Upper lobe of right lung (tissue), 1 donor: ENCODE measurements around the gene DNAJC10. TPM values are rescaled to one million over a fixed set of nuclear protein-coding genes. Genes with fewer than 3 reads are reported as not detected.
"Not testable (repeated sequence)": the region's sequence is repeated elsewhere in the genome, so short reads cannot be mapped to it uniquely, and the experiment has no call there.

Experiments used
- ATAC-seq: fragments of 200-7000 bp; cut with Tn5 transposase; one replicate; pipeline ENCODE4 v1.9.1; 2020; ENCODE audit warnings: mild to moderate bottlenecking, moderate library complexity
- DNase-seq: peaks from one replicate; pipeline ENCODE4 v3.0.0-alpha.2; 2020
- H3K27ac ChIP-seq: fragments of 200-600 bp; one replicate; pipeline ENCODE4 v1.8.0; 2022
- H3K27me3 ChIP-seq: fragments of 200-600 bp; one replicate; pipeline ENCODE4 v1.8.0; 2022; ENCODE audit warnings: mild to moderate bottlenecking
- H3K36me3 ChIP-seq: fragments of 200-600 bp; one replicate; pipeline ENCODE4 v1.8.0; 2022
- H3K4me1 ChIP-seq: fragments of 200-600 bp; one replicate; pipeline ENCODE4 v1.8.0; 2022
- H3K4me3 ChIP-seq: fragments of 200-600 bp; one replicate; pipeline ENCODE4 v1.8.0; 2022; ENCODE audit warnings: mild to moderate bottlenecking
- H3K9me3 ChIP-seq: fragments of 200-600 bp; one replicate; pipeline ENCODE4 v1.8.0; 2022
- intact Hi-C: fragments of 100-400 bp; cut with DNase I; formaldehyde crosslinking; loops from one replicate; pipeline ENCODE4 v1.11.0; 2022
- total RNA-seq: library from RNA; stranded (reverse); fragmentation: NEBNext Ultra II Directional; extraction: Animal tissue kit (Norgen Biotek cat#: 25700); gene quantifications from one replicate; pipeline ENCODE4 v1.2.1, GENCODE V29; 2021
- TF ChIP-seq, protein P1 (sequence below): fragments of 200-600 bp; IDR thresholded peaks from one replicate; pipeline ENCODE4 v1.8.0; 2022; ENCODE audit warnings: antibody characterized with exemption
- donor health status: DM: no; HTN: yes; CAD: no; lungs with severe emphysema.

Gene DNAJC10
- total RNA-seq, 1 donor from 2014 or later, result 79.9 TPM

DNA sequence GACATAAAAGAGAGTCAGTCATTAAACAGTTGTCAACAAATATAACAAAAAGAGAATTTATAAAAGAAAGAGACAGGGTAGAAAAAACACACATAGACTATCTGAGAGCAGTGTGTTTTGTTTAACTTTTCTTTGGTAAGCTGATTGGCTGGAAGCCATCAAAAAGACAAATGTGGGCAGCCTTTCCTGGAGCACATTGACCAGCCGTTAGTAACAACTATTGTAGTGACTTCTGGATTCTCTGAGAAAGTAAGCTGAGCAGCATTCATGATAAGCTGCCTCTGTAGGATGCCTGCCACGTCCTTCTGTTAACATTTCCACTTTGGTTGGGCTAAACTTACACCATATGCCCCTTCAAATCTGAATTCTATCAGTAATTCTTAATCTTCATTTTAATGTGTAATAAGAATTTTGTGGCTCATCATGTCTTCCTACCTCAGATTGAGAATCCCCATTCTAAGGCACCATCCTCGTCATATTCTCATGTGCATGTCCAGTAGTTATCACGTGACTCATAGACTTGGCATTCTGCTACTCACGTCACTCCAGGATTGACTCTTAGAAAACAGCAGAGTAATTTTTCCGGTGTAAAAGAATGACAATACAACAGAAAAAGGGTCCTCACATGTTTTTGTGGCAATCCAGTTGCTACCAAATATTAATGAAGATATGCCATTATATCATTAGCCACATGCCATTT, 43.4 kb upstream of the DNAJC10 start:
- Histone ChIP-seq H3K36me3 (no peaks in the 10 kb centered on the region), H3K27me3 (no peaks in the 10 kb centered on the region), H3K9me3 (no peaks in the 10 kb centered on the region), H3K27ac (no peak overlapping the region), H3K4me3 (no peak overlapping the region), H3K4me1 (no peaks in the 10 kb centered on the region)
- ATAC-seq (no peak), DNase-seq (no peak)
- intact Hi-C loops, result no loop called here
- TF ChIP-seq, protein P1, sequence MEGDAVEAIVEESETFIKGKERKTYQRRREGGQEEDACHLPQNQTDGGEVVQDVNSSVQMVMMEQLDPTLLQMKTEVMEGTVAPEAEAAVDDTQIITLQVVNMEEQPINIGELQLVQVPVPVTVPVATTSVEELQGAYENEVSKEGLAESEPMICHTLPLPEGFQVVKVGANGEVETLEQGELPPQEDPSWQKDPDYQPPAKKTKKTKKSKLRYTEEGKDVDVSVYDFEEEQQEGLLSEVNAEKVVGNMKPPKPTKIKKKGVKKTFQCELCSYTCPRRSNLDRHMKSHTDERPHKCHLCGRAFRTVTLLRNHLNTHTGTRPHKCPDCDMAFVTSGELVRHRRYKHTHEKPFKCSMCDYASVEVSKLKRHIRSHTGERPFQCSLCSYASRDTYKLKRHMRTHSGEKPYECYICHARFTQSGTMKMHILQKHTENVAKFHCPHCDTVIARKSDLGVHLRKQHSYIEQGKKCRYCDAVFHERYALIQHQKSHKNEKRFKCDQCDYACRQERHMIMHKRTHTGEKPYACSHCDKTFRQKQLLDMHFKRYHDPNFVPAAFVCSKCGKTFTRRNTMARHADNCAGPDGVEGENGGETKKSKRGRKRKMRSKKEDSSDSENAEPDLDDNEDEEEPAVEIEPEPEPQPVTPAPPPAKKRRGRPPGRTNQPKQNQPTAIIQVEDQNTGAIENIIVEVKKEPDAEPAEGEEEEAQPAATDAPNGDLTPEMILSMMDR, result no peak

DNA sequence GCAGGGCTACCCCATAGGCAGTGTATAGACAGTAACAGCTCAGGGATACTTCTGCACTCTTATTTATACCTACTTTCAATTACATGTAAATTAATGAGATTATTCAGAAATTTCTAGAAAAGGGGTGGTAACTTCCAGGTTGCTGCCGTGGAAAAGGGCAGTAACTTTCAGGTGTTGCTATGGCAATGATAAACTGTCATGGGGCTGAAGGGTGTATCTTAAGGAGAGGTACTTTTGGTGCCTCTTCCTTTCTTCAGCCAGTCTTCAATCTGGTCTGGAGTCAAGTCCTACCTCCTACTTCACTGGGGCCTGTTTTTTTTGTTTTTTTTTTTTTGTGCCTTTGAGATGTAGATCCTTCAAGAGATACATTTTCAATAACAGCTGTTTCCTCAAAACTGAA, 35.2 kb upstream of the DNAJC10 start:
- DNase-seq (no peak), ATAC-seq (no peak)
- H3K4me3 ChIP-seq, result no peak overlapping the region
- intact Hi-C loops, result no loop called here
- H3K27ac ChIP-seq, result no peak overlapping the region
- no peaks in the 10 kb centered on the region for H3K27me3 ChIP-seq
- TF ChIP-seq, protein P1, result no peak
- no peaks in the 10 kb centered on the region for H3K9me3 ChIP-seq
- no peaks in the 10 kb centered on the region for H3K36me3 ChIP-seq
- H3K4me1 ChIP-seq, result no peaks in the 10 kb centered on the region

DNA sequence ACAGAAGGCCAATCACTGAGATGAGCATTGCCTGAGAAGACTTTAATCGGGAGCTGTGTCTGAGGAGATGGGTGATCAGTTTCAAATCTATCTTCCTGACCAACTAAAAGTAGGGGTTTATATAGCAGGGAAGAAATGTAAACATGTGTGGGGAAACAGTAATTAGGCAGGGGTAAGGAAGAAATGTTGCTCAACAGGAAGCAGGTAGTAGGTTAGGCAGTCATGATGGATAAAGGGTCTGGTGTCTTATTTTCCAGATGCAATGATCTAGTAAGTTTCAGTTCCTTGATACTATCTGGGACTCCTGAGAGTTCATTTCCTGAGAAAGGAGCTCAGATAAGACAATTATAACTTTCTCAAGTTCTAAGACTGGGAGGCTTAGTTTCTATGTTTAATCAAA, 33.8 kb upstream of the DNAJC10 start:
- no peak for ATAC-seq
- intact Hi-C loops, result no loop called here
- Histone ChIP-seq H3K36me3 (no peaks in the 10 kb centered on the region), H3K9me3 (no peaks in the 10 kb centered on the region), H3K4me3 (no peak overlapping the region), H3K27ac (no peak overlapping the region), H3K4me1 (no peaks in the 10 kb centered on the region), H3K27me3 (no peaks in the 10 kb centered on the region)
- DNase-seq, result no peak
- TF ChIP-seq, protein P1, result no peak

DNA sequence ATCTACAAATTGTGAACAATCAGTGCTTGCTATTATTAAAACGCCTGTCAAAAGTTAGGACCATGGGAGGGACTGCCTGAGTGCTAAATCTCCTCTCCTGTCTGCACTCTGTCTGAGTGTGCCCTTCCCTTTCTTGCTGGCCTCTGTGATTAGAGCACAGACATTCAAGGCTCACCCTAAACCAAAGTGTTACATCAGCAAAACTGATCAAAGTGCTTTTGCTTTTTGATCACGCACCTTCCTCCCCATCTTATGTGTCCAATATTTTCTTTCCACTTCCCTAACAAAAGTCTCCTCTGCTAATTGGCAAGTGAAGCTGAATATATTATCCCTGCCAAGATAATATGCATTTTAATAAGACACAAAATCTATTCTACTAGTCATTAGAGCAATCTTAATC, 30.5 kb upstream of the DNAJC10 start:
- no peaks in the 10 kb centered on the region for H3K9me3 ChIP-seq
- H3K27me3 ChIP-seq, result no peaks in the 10 kb centered on the region
- H3K4me3 ChIP-seq, result no peak overlapping the region
- TF ChIP-seq, protein P1, result no peak
- no peaks in the 10 kb centered on the region for H3K36me3 ChIP-seq
- intact Hi-C loops, result no loop called here
- ATAC-seq (no peak), DNase-seq (no peak)
- H3K27ac ChIP-seq, result no peak overlapping the region
- H3K4me1 ChIP-seq, result no peaks in the 10 kb centered on the region

DNA sequence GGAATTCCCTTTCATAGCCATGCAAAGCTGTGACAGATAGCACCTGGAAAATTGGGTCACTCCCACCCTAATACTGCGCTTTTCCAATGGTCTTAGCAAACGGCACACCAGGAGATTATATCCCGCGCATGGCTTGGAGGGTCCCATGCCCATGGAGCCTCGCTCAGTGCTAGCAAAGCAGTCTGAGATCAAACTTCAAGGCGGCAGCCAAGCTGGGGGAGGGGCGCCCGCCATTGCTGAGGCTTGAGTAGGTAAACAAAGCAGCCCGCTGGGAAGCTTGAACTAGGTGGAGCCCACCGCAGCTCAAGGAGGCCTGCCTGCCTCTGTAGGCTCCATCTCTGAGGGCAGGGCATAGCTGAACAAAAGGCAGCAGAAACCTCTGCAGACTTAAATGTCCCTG, 29.3 kb upstream of the DNAJC10 start:
- H3K4me1 ChIP-seq, intact Hi-C loops, H3K36me3 ChIP-seq, DNase-seq, H3K27me3 ChIP-seq, H3K4me3 ChIP-seq, ATAC-seq, H3K9me3 ChIP-seq, H3K27ac ChIP-seq: not testable (repeated sequence)

DNA sequence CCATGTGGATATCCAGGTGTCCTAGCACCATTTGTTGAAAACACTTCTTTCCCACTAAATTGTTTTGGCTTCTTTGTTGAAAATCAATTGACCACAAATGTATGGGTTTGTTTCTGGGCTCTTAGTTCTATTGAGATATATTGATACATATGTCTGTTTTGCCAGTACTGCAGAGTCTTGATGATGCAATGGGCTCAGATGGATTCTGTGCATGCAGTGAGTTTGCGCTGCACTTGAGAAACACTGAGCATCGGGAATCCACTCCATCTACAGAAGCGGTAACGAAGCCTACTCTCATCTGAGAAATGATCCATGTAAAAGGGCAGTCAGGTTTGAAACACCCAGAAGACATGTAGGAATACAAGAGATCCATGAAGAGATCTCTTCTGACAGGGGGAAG, 21.9 kb upstream of the DNAJC10 start:
- Histone ChIP-seq H3K27me3 (no peaks in the 10 kb centered on the region), H3K36me3 (no peaks in the 10 kb centered on the region), H3K9me3 (no peaks in the 10 kb centered on the region), H3K4me1 (no peaks in the 10 kb centered on the region), H3K4me3 (no peak overlapping the region), H3K27ac (no peak overlapping the region)
- no peak for DNase-seq
- TF ChIP-seq, protein P1, result no peak
- no peak for ATAC-seq
- intact Hi-C loops, result no loop called here
